Fibroblast of skin of abdomen (primary cell): Measurements from ENCODE around the gene TBL1Y. TPM values are rescaled to one million over a fixed set of nuclear protein-coding genes. Genes with fewer than 3 reads are reported as not detected.
"Not testable (repeated sequence)": the region's sequence is repeated elsewhere in the genome, so short reads cannot be mapped to it uniquely, and the experiment has no call there.

Experiments used
- DNase-seq: peaks from one replicate; pipeline ENCODE4 v3.0.0-alpha.2; 2013
- polyA plus RNA-seq, 2 experiments: library from polyadenylated mRNA; unstranded; fragments of 120-200 nt; gene quantifications; one replicate each; pipeline ENCODE4 v1.2.1, GENCODE V29; 2013; ENCODE audit not compliant: insufficient read length in 2 of 2

TBL1Y gene
- polyA plus RNA-seq (2013, experiment 1 of 2; ENCODE audit: insufficient read length): not detected
- not detected for polyA plus RNA-seq (2013, experiment 2 of 2; ENCODE audit: insufficient read length)

GRCh38 chrY:6910372-6911252, at the start of gene TBL1Y:
TSS of gene TBL1Y (plus strand) at chrY:6910697. CDS start at chrY:7025085, 114,388 bp downstream.
- DNase-seq: no peak

- DNase-seq: no peak
Measured at GRCh38 chrY:6894496-6894895, 16.0 kb upstream of the TBL1Y start.

- no peak for DNase-seq
Measured at GRCh38 chrY:6895236-6895635, 15.3 kb upstream of the TBL1Y start.

GRCh38 chrY:6902116-6902515, 8.4 kb upstream of the TBL1Y start:
- not testable (repeated sequence) for DNase-seq

- DNase-seq: no peak
Measured at GRCh38 chrY:6907591-6907990, 2.9 kb upstream of the TBL1Y start.

GRCh38 chrY:6908021-6908420, 2.5 kb upstream of the TBL1Y start:
- DNase-seq: not testable (repeated sequence)

- no peak for DNase-seq
Measured at GRCh38 chrY:6909118-6909521, 1.4 kb upstream of the TBL1Y start.

GRCh38 chrY:6909856-6910255, 641 bp upstream of the TBL1Y start:
- no peak for DNase-seq

GRCh38 chrY:6911253-6911881, 870 bp downstream of the TBL1Y start, which contains the start of gene AMELY:
TSS of gene AMELY (minus strand) at chrY:6911752. CDS start at chrY:6872608, 39,144 bp downstream.
- DNase-seq: no peak

GRCh38 chrY:6913362-6913761, 2.9 kb downstream of the TBL1Y start:
- DNase-seq: no peak

GRCh38 chrY:6921061-6921460, 10.6 kb downstream of the TBL1Y start:
- DNase-seq: no peak

GRCh38 chrY:6928265-6928664, 17.8 kb downstream of the TBL1Y start:
- DNase-seq: no peak

- DNase-seq: no peak
Measured at GRCh38 chrY:6929237-6929636, 18.7 kb downstream of the TBL1Y start.

- DNase-seq: no peak
Measured at GRCh38 chrY:6931779-6932396, 21.4 kb downstream of the TBL1Y start.

- no peak for DNase-seq
Measured at GRCh38 chrY:6935497-6935896, 25.0 kb downstream of the TBL1Y start.

GRCh38 chrY:6947695-6948094, 37.2 kb downstream of the TBL1Y start:
- DNase-seq: no peak

GRCh38 chrY:6948378-6948777, 37.9 kb downstream of the TBL1Y start:
- DNase-seq: no peak

- DNase-seq: no peak
Measured at GRCh38 chrY:6949947-6950346, 39.5 kb downstream of the TBL1Y start.

- peak; percentile 19 for DNase-seq
Measured at GRCh38 chrY:6964732-6965131, 54.2 kb downstream of the TBL1Y start.

GRCh38 chrY:6966521-6966920, 56.0 kb downstream of the TBL1Y start:
- peak; percentile 4 for DNase-seq

GRCh38 chrY:6967736-6968135, 57.2 kb downstream of the TBL1Y start:
- no peak for DNase-seq

GRCh38 chrY:6968191-6968590, 57.7 kb downstream of the TBL1Y start:
- DNase-seq: no peak

GRCh38 chrY:6972271-6972887, 61.9 kb downstream of the TBL1Y start:
- no peak for DNase-seq
